GM12872 (cell line): ENCODE data around the gene STARD6.

Source experiments
- CTCF ChIP-seq: IDR thresholded peaks from 3 replicates; pipeline ENCODE4 v1.5.1; 2011; ENCODE audit warnings: low read depth, mild to moderate bottlenecking, low read length, moderate library complexity; ENCODE audit not compliant: insufficient read depth

STARD6 gene

DNA sequence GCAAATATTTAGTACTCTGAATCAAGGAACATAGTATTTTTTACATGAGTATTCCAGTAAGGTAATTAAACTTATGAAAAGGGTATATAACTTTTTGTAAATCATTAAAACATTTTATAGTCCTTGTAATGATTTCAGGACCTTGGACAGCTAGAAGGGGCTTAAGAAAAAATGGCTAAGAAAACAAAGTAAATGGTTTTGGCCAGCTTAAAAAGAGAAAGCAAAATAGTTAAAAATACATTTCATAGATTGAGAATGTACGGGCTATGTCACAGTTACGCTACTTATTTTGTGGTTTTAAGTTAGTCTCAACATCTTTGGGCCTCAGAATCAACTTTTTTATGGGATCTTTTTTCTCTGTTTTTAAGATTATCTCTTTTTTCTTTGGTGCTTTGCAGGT lies 61.6 kb downstream of the STARD6 start:
- TF ChIP-seq CTCF: no peak

- TF ChIP-seq CTCF: no peak
Measured at GRCh38 chr18:54294274-54294673, 63.4 kb downstream of the STARD6 start.

GRCh38 chr18:54284981-54285785 lies 72.5 kb downstream of the STARD6 start:
- no peak for TF ChIP-seq CTCF

- no peak for TF ChIP-seq CTCF
Measured at GRCh38 chr18:54284535-54284934, 73.1 kb downstream of the STARD6 start.

- no peak for TF ChIP-seq CTCF
Measured at GRCh38 chr18:54280220-54280569, 77.5 kb downstream of the STARD6 start.

DNA sequence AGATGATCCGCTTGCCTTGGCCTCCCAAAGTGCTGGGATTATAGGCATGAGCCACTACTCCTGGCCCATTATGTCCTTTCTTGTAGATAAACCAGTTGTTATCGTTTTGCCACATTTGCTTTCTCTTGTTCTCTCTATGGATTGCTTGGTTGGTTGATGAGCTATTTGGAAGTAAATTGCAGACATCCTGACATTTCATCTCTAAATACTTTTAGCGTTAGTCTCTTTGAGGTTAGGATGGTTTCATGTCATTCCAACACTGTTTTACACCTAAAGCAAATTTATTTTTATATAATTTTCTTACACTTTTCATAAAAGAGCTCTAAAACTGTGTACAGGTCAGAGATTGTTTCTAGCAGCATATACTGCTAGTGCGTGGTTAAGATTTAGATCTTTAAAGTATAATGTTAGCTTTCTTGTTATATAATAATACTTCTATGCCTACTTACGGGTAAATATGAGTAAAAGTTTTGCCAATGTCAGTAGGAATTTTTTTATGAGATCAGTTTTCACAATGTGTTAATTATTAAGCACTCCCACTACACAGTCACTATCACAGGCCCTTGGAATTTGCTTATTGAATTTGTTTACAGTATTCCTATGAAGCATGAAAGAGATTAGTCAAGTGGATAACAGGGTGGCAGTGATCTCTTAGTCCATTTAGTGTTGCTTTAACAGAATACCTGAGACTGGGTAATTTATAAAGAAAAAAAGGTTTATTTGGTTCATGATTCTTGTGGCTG lies 78.0 kb downstream of the STARD6 start:
- no peak for TF ChIP-seq CTCF

GRCh38 chr18:54278615-54279014 lies 79.0 kb downstream of the STARD6 start:
- TF ChIP-seq CTCF: no peak
